RWPE1 (cell line): Measurements from ENCODE around the gene SH3TC2.

Source experiments
- CTCF ChIA-PET: fragments of 350-600 bp; sonication (Branson Sonifier 250); formaldehyde crosslinking; extraction: SDS; loops from one replicate; lab custom pipeline; 2021; lab: Yijun Ruan, JAX
- POLR2A ChIA-PET: fragments of 400-600 bp; formaldehyde crosslinking; extraction: SDS; loops from one replicate; lab custom pipeline; 2020; ENCODE audit warnings: antibody characterized with exemption; ENCODE audit not compliant: low non-redundant PET; lab: Yijun Ruan, JAX
- DNase-seq: peaks from one replicate; pipeline ENCODE4 v3.0.0; 2012; ENCODE audit warnings: low spot score
- H3K27ac ChIP-seq: fragments of 450-650 bp; 2 replicates; pipeline ENCODE4 v1.5.1; 2017
- TF ChIP-seq, protein P1 (sequence below): fragments of 450-650 bp; conservative IDR thresholded peaks from 2 replicates; pipeline ENCODE4 v1.5.1; 2017; ENCODE audit warnings: low read depth, mild to moderate bottlenecking

SH3TC2 gene

DNA sequence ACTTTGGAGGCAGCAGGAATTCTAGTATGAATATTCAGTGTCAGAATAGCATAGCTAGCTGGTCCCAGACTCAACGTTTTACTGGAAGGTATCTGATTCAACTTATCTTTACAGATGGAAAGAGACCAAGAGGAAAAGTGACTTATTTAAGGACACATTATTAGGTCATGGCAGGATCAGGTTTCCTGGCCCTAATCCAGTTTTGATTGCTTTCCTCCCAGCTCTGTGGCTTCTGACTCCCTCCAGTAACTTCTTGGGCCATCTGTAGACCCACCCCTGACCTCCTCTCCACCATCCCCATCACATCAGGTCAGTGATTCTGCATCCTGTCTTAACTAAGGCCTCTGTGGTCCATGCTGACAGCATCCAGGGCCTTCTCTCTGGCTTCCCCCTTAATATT lies 38.4 kb downstream of the SH3TC2 start:
- TF ChIP-seq, protein P1, sequence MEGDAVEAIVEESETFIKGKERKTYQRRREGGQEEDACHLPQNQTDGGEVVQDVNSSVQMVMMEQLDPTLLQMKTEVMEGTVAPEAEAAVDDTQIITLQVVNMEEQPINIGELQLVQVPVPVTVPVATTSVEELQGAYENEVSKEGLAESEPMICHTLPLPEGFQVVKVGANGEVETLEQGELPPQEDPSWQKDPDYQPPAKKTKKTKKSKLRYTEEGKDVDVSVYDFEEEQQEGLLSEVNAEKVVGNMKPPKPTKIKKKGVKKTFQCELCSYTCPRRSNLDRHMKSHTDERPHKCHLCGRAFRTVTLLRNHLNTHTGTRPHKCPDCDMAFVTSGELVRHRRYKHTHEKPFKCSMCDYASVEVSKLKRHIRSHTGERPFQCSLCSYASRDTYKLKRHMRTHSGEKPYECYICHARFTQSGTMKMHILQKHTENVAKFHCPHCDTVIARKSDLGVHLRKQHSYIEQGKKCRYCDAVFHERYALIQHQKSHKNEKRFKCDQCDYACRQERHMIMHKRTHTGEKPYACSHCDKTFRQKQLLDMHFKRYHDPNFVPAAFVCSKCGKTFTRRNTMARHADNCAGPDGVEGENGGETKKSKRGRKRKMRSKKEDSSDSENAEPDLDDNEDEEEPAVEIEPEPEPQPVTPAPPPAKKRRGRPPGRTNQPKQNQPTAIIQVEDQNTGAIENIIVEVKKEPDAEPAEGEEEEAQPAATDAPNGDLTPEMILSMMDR, result no peak
- no peak for DNase-seq
- ChIA-PET POLR2A (no interaction called here), CTCF (interaction anchor here (0.6 to 1.6 kb wide), 6 partner anchors 11 to 293 kb away, joined by 3 to 8 read pairs (median 3); no protein-coding TSS in a partner anchor)
- H3K27ac ChIP-seq, result no peak overlapping the region

DNA sequence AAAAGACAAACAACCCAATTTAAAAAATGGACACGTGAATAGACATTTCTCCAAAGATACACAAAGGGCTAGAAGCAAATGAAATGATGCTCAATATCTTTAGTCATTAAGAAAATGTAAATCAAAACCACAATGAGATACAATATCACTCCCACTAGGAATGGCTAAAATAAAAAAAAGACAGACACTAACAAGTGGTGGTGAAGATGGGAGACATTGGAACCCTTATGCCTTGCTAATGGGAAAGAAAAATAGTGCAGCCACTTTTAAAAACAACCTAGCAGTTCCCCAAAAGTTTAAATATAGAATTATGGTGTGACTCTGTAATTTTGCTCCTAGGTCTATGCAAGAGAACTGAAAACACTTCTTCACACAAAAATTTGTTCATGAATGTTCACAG lies 40.7 kb downstream of the SH3TC2 start:
- ChIA-PET POLR2A (no interaction called here), CTCF (no interaction called here)
- DNase-seq, result no peak
- H3K27ac ChIP-seq, result no peak overlapping the region
- TF ChIP-seq, protein P1, result no peak

DNA sequence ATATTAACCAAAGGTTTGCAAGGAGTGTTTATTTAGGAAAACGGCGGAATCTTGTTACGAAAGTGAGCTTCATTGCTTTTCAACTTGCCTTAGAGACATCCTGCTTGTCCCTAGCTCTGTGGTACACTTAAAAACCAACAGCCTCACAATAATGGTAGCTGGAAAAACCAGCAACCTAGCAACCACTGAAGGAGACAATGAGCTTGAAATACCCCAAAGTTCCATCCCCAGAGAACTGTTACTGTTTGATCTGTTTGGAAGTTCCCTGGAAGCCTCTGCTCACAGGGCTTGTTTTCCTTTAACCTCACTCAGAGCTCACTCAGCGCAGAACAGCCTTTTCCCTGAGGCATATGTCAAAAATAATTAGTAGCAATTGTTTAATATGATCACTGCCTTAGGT lies 43.2 kb downstream of the SH3TC2 start:
- TF ChIP-seq, protein P1, result no peak
- POLR2A ChIA-PET, result no interaction called here

DNA sequence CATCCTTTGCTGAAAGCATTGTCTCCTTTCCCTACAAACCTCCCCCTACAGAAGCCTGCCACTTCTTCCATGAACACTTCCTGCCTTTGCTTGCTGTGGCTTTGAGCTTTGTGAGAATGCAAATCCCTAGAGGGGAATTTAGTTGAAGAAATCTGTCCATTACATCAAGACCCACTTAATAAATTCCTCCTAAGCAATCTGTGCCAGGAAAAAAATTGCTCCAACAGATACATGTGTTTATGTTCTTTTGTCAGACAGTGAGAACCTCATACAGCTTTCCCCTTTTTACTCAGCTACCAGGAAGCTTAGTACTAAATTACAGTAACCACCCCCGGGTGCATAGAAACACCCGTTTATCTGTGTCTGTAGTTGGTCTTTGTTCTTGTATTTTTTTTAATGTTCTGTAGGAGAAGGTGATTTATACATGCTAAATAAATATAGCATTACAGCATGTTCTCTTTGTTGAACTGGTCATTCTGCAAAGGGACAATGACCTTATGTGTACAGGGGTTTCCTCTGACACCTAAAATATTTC lies 43.9 kb downstream of the SH3TC2 start:
- POLR2A ChIA-PET, result no interaction called here
- no peak for DNase-seq

More for the DNA sequence above, 43.2 kb downstream of the SH3TC2 start:
- CTCF ChIA-PET, result interaction anchor here (0.6 to 1.9 kb wide), 4 partner anchors 95 to 289 kb away, joined by 3 to 4 read pairs (median 3); no protein-coding TSS in a partner anchor
- no peak for DNase-seq
- H3K27ac ChIP-seq, result no peak overlapping the region

DNA sequence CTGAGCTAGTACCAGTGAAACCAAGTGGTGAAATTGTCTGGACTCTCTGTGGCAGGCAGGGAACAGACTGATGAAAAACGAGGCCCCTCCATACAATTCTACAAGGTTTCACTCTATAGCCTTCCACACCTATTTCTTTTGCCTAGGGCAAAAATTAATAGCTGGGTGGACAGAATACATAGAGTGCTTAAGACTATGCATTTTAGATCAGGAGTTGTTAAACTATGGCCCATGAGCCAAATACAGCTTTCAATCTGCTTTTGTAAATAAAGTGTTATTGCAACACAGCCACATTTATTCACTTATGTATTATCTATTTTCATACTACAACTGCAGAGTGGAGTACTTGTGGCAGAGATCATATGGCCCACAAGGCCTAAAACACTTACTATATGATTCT lies 45.2 kb downstream of the SH3TC2 start:
- POLR2A ChIA-PET, result no interaction called here
- TF ChIP-seq, protein P1, result no peak
- no peak for DNase-seq
- CTCF ChIA-PET, result interaction anchor here (0.6 to 1.4 kb wide), 2 partner anchors 18 to 622 kb away, joined by 3 to 4 read pairs; no protein-coding TSS in a partner anchor
- H3K27ac ChIP-seq, result no peak overlapping the region

More for the DNA sequence above, 43.9 kb downstream of the SH3TC2 start:
- H3K27ac ChIP-seq, result no peak overlapping the region
- TF ChIP-seq, protein P1, result no peak
- CTCF ChIA-PET, result interaction anchor here (0.6 to 1.1 kb wide), 3 partner anchors 26 to 236 kb away, joined by 3 read pairs; no protein-coding TSS in a partner anchor

DNA sequence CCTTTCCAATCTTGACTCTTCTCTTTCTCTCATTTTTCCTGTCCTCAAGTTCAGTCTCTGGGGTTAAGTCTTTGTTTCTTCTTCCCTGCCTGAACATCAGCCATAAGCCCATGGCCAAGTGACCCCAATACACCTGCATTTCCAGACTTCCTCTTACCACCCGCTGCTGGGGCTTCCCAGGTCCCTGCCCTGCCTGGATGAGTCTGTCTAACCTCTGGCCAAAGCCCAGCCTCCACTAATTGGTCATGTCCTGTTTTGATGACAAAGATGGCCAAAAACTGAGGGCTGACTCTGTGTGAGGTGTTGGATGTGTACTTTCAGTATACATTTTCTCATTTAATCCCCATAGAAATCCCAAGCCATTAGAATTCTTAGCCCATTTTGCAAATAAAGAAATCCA lies 47.3 kb downstream of the SH3TC2 start:
- POLR2A ChIA-PET, result no interaction called here
- no peak overlapping the region for H3K27ac ChIP-seq
- DNase-seq, result no peak
- CTCF ChIA-PET, result interaction anchor here (1.0 kb wide), 1 partner anchor 20 kb away, joined by 3 read pairs; no protein-coding TSS in a partner anchor
- TF ChIP-seq, protein P1, result no peak
